CD14-positive monocyte (primary cell): ENCODE results near the gene MANSC4. TPM values are rescaled to one million over a fixed set of nuclear protein-coding genes. Genes with fewer than 3 reads are reported as not detected.

Experiments
- DNase-seq, 3 donors: peaks; one replicate each; pipeline ENCODE4 v3.0.0-alpha.2; 2011 to 2022
- H2AFZ ChIP-seq: 2 replicates; pipeline ENCODE4 v1.6.0; 2012; ENCODE audit warnings: mild to moderate bottlenecking, low read depth, low read length, inconsistent platforms; ENCODE audit not compliant: insufficient read depth, poor library complexity, severe bottlenecking
- H3K27ac ChIP-seq, 2 donors: 1 replicate in 1 of 2; 2 replicates in 1 of 2; pipeline ENCODE4 v1.5.1; 2012 to 2013; ENCODE audit warnings: low read length in 2 of 2, control low read depth in 1 of 2, inconsistent platforms in 1 of 2, low read depth in 1 of 2, mild to moderate bottlenecking in 1 of 2
- H3K27me3 ChIP-seq, 2 donors: one replicate each; pipeline versions ENCODE4 v1.6.0 to v1.6.1; 2011 to 2013; ENCODE audit warnings: low read length in 2 of 2; ENCODE audit not compliant: control insufficient read depth in 2 of 2, insufficient read depth in 2 of 2
- H3K36me3 ChIP-seq, 2 donors: replicated peaks in 1 of 2; 1 replicate in 1 of 2; 2 replicates in 1 of 2; pipeline versions ENCODE4 v1.5.1 to v1.6.1; 2012 to 2013; ENCODE audit warnings: low read length in 2 of 2, control low read depth in 1 of 2, inconsistent platforms in 1 of 2, mild to moderate bottlenecking in 1 of 2; ENCODE audit not compliant: insufficient read depth in 2 of 2, control insufficient read depth in 1 of 2
- H3K4me1 ChIP-seq, 2 donors: 1 replicate in 1 of 2; 2 replicates in 1 of 2; pipeline versions ENCODE4 v1.5.1 to v1.6.1; 2012 to 2013; ENCODE audit warnings: low read length in 2 of 2, control low read depth in 1 of 2, inconsistent platforms in 1 of 2, mild to moderate bottlenecking in 1 of 2, moderate library complexity in 1 of 2; ENCODE audit not compliant: insufficient read depth in 2 of 2, control insufficient read depth in 1 of 2
- H3K4me2 ChIP-seq: replicated peaks from 2 replicates; pipeline ENCODE3; 2012; ENCODE audit warnings: low read length, moderate library complexity, mild to moderate bottlenecking; ENCODE audit not compliant: poor library complexity, severe bottlenecking; ENCODE audit errors: extremely low read depth
- H3K4me3 ChIP-seq, 3 experiments: fragments of 200-600 bp in 1 of 3; sonication (generic) in 1 of 3; replicated peaks in 1 of 3; 1 replicate in 2 of 3; 2 replicates in 1 of 3; pipeline ENCODE4 v1.5.1; 2011 to 2013; ENCODE audit warnings: low read length in 3 of 3, mild to moderate bottlenecking in 3 of 3, control low read depth in 2 of 3, low read depth in 2 of 3, inconsistent platforms in 1 of 3, moderate library complexity in 1 of 3
- H3K79me2 ChIP-seq: 2 replicates; pipeline ENCODE4 v1.6.0; 2012; ENCODE audit warnings: mild to moderate bottlenecking, control low read depth, inconsistent platforms, low read length, moderate library complexity; ENCODE audit not compliant: insufficient read depth
- H3K9ac ChIP-seq: 2 replicates; pipeline ENCODE4 v1.6.0; 2017; ENCODE audit warnings: low read length, mild to moderate bottlenecking; ENCODE audit not compliant: insufficient read depth, poor library complexity, severe bottlenecking
- H3K9me3 ChIP-seq, 2 donors: replicated peaks in 1 of 2; 1 replicate in 1 of 2; 2 replicates in 1 of 2; pipeline versions ENCODE4 v1.5.1 to v1.6.1; 2012 to 2013; ENCODE audit warnings: low read length in 2 of 2, control low read depth in 1 of 2; ENCODE audit not compliant: control insufficient read depth in 1 of 2, insufficient read depth in 1 of 2
- H4K20me1 ChIP-seq: 2 replicates; pipeline ENCODE4 v1.6.0; 2012; ENCODE audit warnings: mild to moderate bottlenecking, low read length, control low read depth, moderate library complexity; ENCODE audit not compliant: insufficient read depth
- H3K27ac Mint-ChIP-seq, 7 donors: one replicate each; pipeline ENCODE4 v1.8.0; 2020; ENCODE audit warnings: mild to moderate bottlenecking in 7 of 7, mixed read lengths in 7 of 7, moderate library complexity in 6 of 7, inconsistent platforms in 2 of 7
- H3K27me3 Mint-ChIP-seq, 3 donors: one replicate each; pipeline ENCODE4 v1.8.0; 2021 to 2022; ENCODE audit warnings: low read depth in 3 of 3, mild to moderate bottlenecking in 3 of 3, mixed read lengths in 3 of 3, moderate library complexity in 3 of 3, inconsistent platforms in 1 of 3
- H3K36me3 Mint-ChIP-seq, 2 donors: one replicate each; pipeline ENCODE4 v1.8.0; 2020; ENCODE audit warnings: mixed read lengths in 2 of 2, inconsistent platforms in 1 of 2, mild to moderate bottlenecking in 1 of 2
- H3K4me1 Mint-ChIP-seq: one replicate; pipeline ENCODE4 v1.8.0; 2020; ENCODE audit warnings: mild to moderate bottlenecking, mixed read lengths
- H3K4me3 Mint-ChIP-seq, 2 donors: one replicate each; pipeline ENCODE4 v1.8.0; 2020; ENCODE audit warnings: mild to moderate bottlenecking in 2 of 2, mixed read lengths in 2 of 2, moderate library complexity in 1 of 2
- H3K9me3 Mint-ChIP-seq, 7 donors: one replicate each; pipeline ENCODE4 v1.8.0; 2020 to 2022; ENCODE audit warnings: mixed read lengths in 7 of 7, mild to moderate bottlenecking in 6 of 7, moderate library complexity in 6 of 7, inconsistent platforms in 2 of 7
- WGBS: methylation state at CpG from one replicate; pipeline ENCODE4 v1.1.5; 2013; ENCODE audit warnings: missing lambda C conversion rate; ENCODE audit not compliant: insufficient coverage; 5-methylcytosine and 5-hydroxymethylcytosine counted together
- intact Hi-C, 2 donors: fragments of 100-400 bp; cut with micrococcal nuclease; formaldehyde crosslinking; loops; one replicate each; pipeline versions ENCODE4 v1.15.0 to v1.15.1; 2023
- polyA plus RNA-seq, 3 donors: library from polyadenylated mRNA; depleted of rRNA in 1 of 3; unstranded in 2 of 3; stranded (reverse) in 1 of 3; fragments of 300-500 nt in 2 of 3; fragments of >200 nt in 1 of 3; fragmentation: Illumina TruSeq in 2 of 3; gene quantifications; 1 replicate in 2 of 3; 2 replicates in 1 of 3; pipeline ENCODE4 v1.2.3, GENCODE V29; 2012 to 2021
- TF ChIP-seq, protein P1 (sequence below): fragments of 200-600 bp; IDR thresholded peaks from one replicate; pipeline ENCODE4 v1.8.0; 2022; ENCODE audit warnings: antibody characterized with exemption, mild to moderate bottlenecking

MANSC4 gene
- polyA plus RNA-seq, 3 donors: not detected

DNA sequence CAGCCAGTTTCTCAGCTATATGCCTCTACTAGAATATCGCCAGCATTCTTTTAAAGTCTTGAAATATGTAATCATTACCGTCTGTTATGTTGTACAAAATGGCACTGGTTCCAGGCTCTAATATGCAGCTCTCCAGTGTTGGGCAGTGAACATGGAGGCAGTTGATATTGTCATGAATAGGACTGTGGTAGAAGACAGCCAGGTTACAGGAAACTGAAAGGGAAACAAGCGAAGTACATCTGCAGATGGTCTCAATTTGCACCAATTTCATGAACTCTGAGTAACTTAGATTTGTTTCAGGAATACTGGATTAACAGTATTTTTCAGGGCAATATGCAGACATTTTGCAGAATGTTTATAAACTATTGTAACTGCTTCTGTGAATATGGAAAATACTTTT lies 13.4 kb downstream of the MANSC4 start:
- Histone ChIP-seq H3K4me3 (no peak overlapping the region), H3K27ac (no peak overlapping the region), H3K27me3 (no peaks in the 10 kb centered on the region), H3K4me2 (no peak overlapping the region), H3K9me3 (no peaks in the 10 kb centered on the region), H4K20me1 (no peaks in the 10 kb centered on the region), H3K36me3 (no peaks in the 10 kb centered on the region), H3K4me1 (no peaks in the 10 kb centered on the region), H2AFZ (no peak overlapping the region), H3K9ac (no peak overlapping the region), H3K79me2 (no peaks in the 10 kb centered on the region)
- Mint-ChIP-seq H3K27me3 (peaks cover 0 to 2% (median 0%) of the 10 kb centered on the region in 3 donors), H3K36me3 (no peaks in the 10 kb centered on the region), H3K4me3 (no peak overlapping the region), H3K27ac (no peak overlapping the region), H3K4me1 (peaks cover 4% of the 10 kb centered on the region), H3K9me3 (peaks cover 0 to 3% (median 0%) of the 10 kb centered on the region in 7 donors)
- 96% methylated on average over 3 of the region's 3 CpGs for WGBS
- TF ChIP-seq, protein P1, sequence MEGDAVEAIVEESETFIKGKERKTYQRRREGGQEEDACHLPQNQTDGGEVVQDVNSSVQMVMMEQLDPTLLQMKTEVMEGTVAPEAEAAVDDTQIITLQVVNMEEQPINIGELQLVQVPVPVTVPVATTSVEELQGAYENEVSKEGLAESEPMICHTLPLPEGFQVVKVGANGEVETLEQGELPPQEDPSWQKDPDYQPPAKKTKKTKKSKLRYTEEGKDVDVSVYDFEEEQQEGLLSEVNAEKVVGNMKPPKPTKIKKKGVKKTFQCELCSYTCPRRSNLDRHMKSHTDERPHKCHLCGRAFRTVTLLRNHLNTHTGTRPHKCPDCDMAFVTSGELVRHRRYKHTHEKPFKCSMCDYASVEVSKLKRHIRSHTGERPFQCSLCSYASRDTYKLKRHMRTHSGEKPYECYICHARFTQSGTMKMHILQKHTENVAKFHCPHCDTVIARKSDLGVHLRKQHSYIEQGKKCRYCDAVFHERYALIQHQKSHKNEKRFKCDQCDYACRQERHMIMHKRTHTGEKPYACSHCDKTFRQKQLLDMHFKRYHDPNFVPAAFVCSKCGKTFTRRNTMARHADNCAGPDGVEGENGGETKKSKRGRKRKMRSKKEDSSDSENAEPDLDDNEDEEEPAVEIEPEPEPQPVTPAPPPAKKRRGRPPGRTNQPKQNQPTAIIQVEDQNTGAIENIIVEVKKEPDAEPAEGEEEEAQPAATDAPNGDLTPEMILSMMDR: no peak
- no peak for DNase-seq
- intact Hi-C loops: no loop called here

DNA sequence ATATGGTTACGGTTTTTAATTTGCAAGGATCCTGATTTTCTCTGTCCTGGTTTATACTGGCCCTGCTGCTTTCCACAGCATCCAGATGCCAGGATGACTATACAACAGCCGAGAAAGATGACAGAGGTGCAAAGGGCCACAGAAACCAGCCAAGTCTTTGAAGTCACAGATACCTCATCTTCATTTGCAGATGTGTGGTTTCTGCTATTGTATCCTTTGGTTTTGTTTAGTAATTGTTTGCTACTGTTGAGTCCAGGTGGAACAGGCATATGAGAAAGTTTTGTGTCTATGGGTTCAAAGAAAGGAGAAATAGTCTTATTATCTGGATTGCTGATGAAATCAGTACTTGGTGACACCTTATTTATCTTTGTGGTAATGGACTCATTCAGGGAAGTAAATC lies 17.3 kb downstream of the MANSC4 start:
- Histone ChIP-seq H3K79me2 (no peaks in the 10 kb centered on the region), H3K4me1 (no peaks in the 10 kb centered on the region), H3K27ac (no peak overlapping the region), H3K4me3 (no peak overlapping the region), H3K9me3 (no peaks in the 10 kb centered on the region), H2AFZ (no peak overlapping the region), H3K27me3 (no peaks in the 10 kb centered on the region), H3K4me2 (no peak overlapping the region), H4K20me1 (no peaks in the 10 kb centered on the region), H3K9ac (no peak overlapping the region), H3K36me3 (no peaks in the 10 kb centered on the region)
- TF ChIP-seq, protein P1: no peak
- Mint-ChIP-seq H3K36me3 (no peaks in the 10 kb centered on the region), H3K4me1 (peaks cover 5% of the 10 kb centered on the region), H3K27ac (no peak overlapping the region), H3K27me3 (no peaks in the 10 kb centered on the region), H3K9me3 (peaks cover 0 to 3% (median 0%) of the 10 kb centered on the region in 7 donors), H3K4me3 (no peak overlapping the region)
- WGBS: 100% methylated on average over 2 of the region's 2 CpGs
- DNase-seq: no peak
- intact Hi-C loops: no loop called here
